ENCODE measurements around the gene TBC1D19.
A peak's percentile ranks its signal among the peaks of the same experiment; 100 is the strongest.
"Not testable (repeated sequence)": the region's sequence is repeated elsewhere in the genome, so short reads cannot be mapped to it uniquely, and the experiment has no call there.

TBC1D19 gene

DNA sequence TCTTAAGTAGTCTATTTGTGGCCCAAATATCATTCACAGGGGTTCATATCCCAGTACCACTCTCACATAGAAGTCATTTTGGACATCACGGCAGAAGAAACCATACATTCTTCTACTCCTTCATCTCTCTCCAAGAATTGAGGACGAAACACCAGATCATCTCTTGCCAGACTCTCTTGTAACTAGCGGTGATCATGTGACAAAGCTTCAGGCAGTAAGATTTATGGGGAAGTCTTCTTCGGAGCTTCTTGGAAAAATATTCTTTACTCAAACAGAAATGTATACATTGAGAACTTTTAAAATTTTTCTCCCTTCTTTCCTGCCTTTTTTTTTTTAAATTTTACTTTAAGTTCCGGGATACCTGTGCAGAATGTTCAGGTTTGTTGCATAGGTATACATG, 4.7 kb upstream of the TBC1D19 start:
- H3K9me3 ChIP-seq (ENCODE audit: control insufficient read depth, insufficient read depth, low read length), result no peaks in the 10 kb centered on the region
- no peaks in the 10 kb centered on the region for H4K20me1 ChIP-seq (ENCODE audit: control insufficient read depth, insufficient read depth, low read depth, low read length)
- TF ChIP-seq, protein P1, sequence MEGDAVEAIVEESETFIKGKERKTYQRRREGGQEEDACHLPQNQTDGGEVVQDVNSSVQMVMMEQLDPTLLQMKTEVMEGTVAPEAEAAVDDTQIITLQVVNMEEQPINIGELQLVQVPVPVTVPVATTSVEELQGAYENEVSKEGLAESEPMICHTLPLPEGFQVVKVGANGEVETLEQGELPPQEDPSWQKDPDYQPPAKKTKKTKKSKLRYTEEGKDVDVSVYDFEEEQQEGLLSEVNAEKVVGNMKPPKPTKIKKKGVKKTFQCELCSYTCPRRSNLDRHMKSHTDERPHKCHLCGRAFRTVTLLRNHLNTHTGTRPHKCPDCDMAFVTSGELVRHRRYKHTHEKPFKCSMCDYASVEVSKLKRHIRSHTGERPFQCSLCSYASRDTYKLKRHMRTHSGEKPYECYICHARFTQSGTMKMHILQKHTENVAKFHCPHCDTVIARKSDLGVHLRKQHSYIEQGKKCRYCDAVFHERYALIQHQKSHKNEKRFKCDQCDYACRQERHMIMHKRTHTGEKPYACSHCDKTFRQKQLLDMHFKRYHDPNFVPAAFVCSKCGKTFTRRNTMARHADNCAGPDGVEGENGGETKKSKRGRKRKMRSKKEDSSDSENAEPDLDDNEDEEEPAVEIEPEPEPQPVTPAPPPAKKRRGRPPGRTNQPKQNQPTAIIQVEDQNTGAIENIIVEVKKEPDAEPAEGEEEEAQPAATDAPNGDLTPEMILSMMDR (IDR thresholded peaks at IDR 0.05; ENCODE audit: low read depth, low read length, poor library complexity, severe bottlenecking), result no peak
- TF ChIP-seq EZH2phosphoT487 (IDR thresholded peaks at IDR 0.05; ENCODE audit: borderline replicate concordance, low read length), result no peak
- H3K36me3 ChIP-seq (ENCODE audit: control insufficient read depth, low read length), result no peaks in the 10 kb centered on the region
- H3K4me1 ChIP-seq (ENCODE audit: control insufficient read depth, low read length), result peaks cover 8% of the 10 kb centered on the region
- H3K4me2 ChIP-seq (ENCODE audit: low read length), result no peak overlapping the region
- no peak overlapping the region for H3K27ac ChIP-seq (ENCODE audit: low read depth, low read length)
- H3K9me2 ChIP-seq (replicated peaks; ENCODE audit: control insufficient read depth, low read length), result no peaks in the 10 kb centered on the region
- no peak overlapping the region for H3K4me3 ChIP-seq (ENCODE audit: low read length)
- peaks cover 3% of the 10 kb centered on the region; the same call in 1 of the 2 replicates for H3K27me3 ChIP-seq (ENCODE audit: control insufficient read depth, low read length)
- no peaks in the 10 kb centered on the region for H3K79me2 ChIP-seq (ENCODE audit: control insufficient read depth, low read length)
- H3F3A ChIP-seq (ENCODE audit: control insufficient read depth, insufficient read depth), result peaks cover 3% of the 10 kb centered on the region; the same call in 1 of the 2 replicates

DNA sequence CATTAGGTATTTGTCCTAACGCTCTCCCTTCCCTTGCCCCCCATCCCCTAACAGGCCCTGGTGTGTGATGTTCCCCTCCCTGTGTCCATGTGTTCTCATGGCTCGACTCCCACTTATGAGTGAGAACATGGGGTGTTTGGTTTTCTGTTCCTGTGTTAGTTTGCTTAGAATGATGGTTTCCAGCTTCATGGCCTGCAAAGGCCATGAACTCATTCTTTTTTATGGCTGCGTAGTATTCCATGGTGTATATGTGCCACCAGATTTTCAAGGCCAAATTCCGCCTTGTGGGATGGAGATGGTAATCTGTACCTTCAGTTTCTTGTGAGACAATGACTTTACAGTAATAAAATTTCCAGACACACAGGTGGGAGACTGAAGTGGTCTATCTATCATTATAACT, 2.5 kb upstream of the TBC1D19 start:
- H3K4me2 ChIP-seq (ENCODE audit: low read length); H3K27me3 ChIP-seq (ENCODE audit: control insufficient read depth, low read length); H3K9me3 ChIP-seq (ENCODE audit: control insufficient read depth, insufficient read depth, low read length); H3K9me2 ChIP-seq (replicated peaks; ENCODE audit: control insufficient read depth, low read length); H3K36me3 ChIP-seq (ENCODE audit: control insufficient read depth, low read length); H4K20me1 ChIP-seq (ENCODE audit: control insufficient read depth, insufficient read depth, low read depth, low read length); H3K4me3 ChIP-seq (ENCODE audit: low read length); H3F3A ChIP-seq (ENCODE audit: control insufficient read depth, insufficient read depth); H3K27ac ChIP-seq (ENCODE audit: low read depth, low read length): not testable (repeated sequence)
- H3K79me2 ChIP-seq (ENCODE audit: control insufficient read depth, low read length), result peaks cover 17% of the 10 kb centered on the region
- peaks cover 14% of the 10 kb centered on the region for H3K4me1 ChIP-seq (ENCODE audit: control insufficient read depth, low read length)

DNA sequence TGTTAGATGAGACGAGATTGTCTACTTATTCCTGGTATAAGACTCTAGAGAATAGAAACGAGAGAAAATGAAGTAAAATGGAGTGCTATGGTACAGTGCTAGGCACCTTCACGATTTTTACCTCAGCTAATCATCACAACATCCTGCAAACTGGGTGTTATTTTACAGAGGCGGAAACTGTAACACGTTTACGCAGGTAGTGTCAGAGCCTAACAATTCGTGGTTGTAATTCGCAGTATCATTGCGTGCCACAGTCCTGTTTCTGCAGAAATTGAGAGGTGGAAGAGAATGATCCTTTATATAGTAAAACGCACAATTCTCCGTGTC, 383 bp upstream of the TBC1D19 start:
- peak overlapping the region; percentile 86 for H3K4me3 ChIP-seq (ENCODE audit: low read length)
- no peaks in the 10 kb centered on the region for H3K36me3 ChIP-seq (ENCODE audit: control insufficient read depth, low read length)
- H3K79me2 ChIP-seq (ENCODE audit: control insufficient read depth, low read length), result peaks cover 21% of the 10 kb centered on the region
- H3K4me2 ChIP-seq (ENCODE audit: low read length), result peak overlapping the region; percentile 66
- H4K20me1 ChIP-seq (ENCODE audit: control insufficient read depth, insufficient read depth, low read depth, low read length), result no peaks in the 10 kb centered on the region
- peak overlapping the region; percentile 49 for H3K27ac ChIP-seq (ENCODE audit: low read depth, low read length)
- H3F3A ChIP-seq (ENCODE audit: control insufficient read depth, insufficient read depth), result peaks cover 3% of the 10 kb centered on the region; the same call in 1 of the 2 replicates
- no peaks in the 10 kb centered on the region for H3K9me2 ChIP-seq (replicated peaks; ENCODE audit: control insufficient read depth, low read length)
- TF ChIP-seq EZH2phosphoT487 (IDR thresholded peaks at IDR 0.05; ENCODE audit: borderline replicate concordance, low read length), result no peak
- TF ChIP-seq, protein P1 (IDR thresholded peaks at IDR 0.05; ENCODE audit: low read depth, low read length, poor library complexity, severe bottlenecking), result peak; percentile 39
- no peaks in the 10 kb centered on the region for H3K9me3 ChIP-seq (ENCODE audit: control insufficient read depth, insufficient read depth, low read length)
- no peaks in the 10 kb centered on the region for H3K27me3 ChIP-seq (ENCODE audit: control insufficient read depth, low read length)
- peaks cover 14% of the 10 kb centered on the region for H3K4me1 ChIP-seq (ENCODE audit: control insufficient read depth, low read length)

DNA sequence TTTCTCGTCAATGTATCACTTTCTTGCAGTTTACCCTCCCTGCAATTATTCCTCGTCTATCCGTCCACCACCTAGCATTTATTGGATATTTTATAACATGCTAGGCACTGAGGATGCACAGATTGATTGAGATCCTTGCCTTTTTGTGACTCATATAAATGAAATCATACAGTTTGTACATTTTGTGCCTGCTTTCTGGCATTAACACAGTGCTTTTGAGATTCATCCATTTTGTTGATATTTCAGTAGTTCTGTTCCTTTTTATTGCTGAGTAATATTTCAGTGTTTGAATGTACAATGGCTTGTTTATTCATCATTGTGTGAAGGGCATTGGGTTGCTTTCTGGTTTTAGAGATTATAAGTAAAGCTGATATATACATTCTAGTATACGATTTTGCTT, 841 bp downstream of the TBC1D19 start:
- H3K36me3 ChIP-seq (ENCODE audit: control insufficient read depth, low read length), result no peaks in the 10 kb centered on the region
- H3F3A ChIP-seq (ENCODE audit: control insufficient read depth, insufficient read depth), result peaks cover 3% of the 10 kb centered on the region; the same call in 1 of the 2 replicates
- H3K4me3 ChIP-seq (ENCODE audit: low read length), result peak overlapping the region; percentile 86
- H3K27me3 ChIP-seq (ENCODE audit: control insufficient read depth, low read length), result no peaks in the 10 kb centered on the region
- H3K9me3 ChIP-seq (ENCODE audit: control insufficient read depth, insufficient read depth, low read length), result no peaks in the 10 kb centered on the region
- H3K9me2 ChIP-seq (replicated peaks; ENCODE audit: control insufficient read depth, low read length), result no peaks in the 10 kb centered on the region
- H3K79me2 ChIP-seq (ENCODE audit: control insufficient read depth, low read length), result peaks cover 25% of the 10 kb centered on the region
- H3K4me2 ChIP-seq (ENCODE audit: low read length), result peak overlapping the region; percentile 66
- no peak overlapping the region for H3K27ac ChIP-seq (ENCODE audit: low read depth, low read length)
- TF ChIP-seq EZH2phosphoT487 (IDR thresholded peaks at IDR 0.05; ENCODE audit: borderline replicate concordance, low read length), result no peak
- TF ChIP-seq, protein P1 (IDR thresholded peaks at IDR 0.05; ENCODE audit: low read depth, low read length, poor library complexity, severe bottlenecking), result no peak
- H4K20me1 ChIP-seq (ENCODE audit: control insufficient read depth, insufficient read depth, low read depth, low read length), result no peaks in the 10 kb centered on the region
- peaks cover 14% of the 10 kb centered on the region for H3K4me1 ChIP-seq (ENCODE audit: control insufficient read depth, low read length)

Data from DOHH2 (cell line).